Hepatocyte (in vitro differentiated cells): ENCODE results near the gene IL17RD. TPM values are rescaled to one million over a fixed set of nuclear protein-coding genes. Genes with fewer than 3 reads are reported as not detected.

Experiments used
- DNase-seq: peaks from one replicate; pipeline ENCODE4 v3.0.0-alpha.2; 2016; ENCODE audit warnings: low spot score
- H2AFZ ChIP-seq: fragments of 200-600 bp; sonication (generic); 2 replicates; pipeline ENCODE4 v1.6.0; 2016; ENCODE audit warnings: antibody characterized with exemption, mild to moderate bottlenecking
- H3K27ac ChIP-seq: fragments of 200-600 bp; sonication (generic); 2 replicates; pipeline ENCODE4 v1.5.1; 2016; ENCODE audit warnings: mild to moderate bottlenecking
- H3K27me3 ChIP-seq: fragments of 200-600 bp; sonication (generic); 2 replicates; pipeline ENCODE4 v1.6.1; 2016
- H3K36me3 ChIP-seq: fragments of 200-600 bp; sonication (generic); replicated peaks from 2 replicates; pipeline ENCODE4 v1.5.1; 2016; ENCODE audit warnings: low read depth; ENCODE audit not compliant: insufficient read depth
- H3K4me1 ChIP-seq: fragments of 200-600 bp; sonication (generic); 2 replicates; pipeline ENCODE4 v1.5.1; 2016; ENCODE audit warnings: mild to moderate bottlenecking, moderate library complexity; ENCODE audit not compliant: insufficient read depth
- H3K4me2 ChIP-seq: fragments of 200-600 bp; sonication (generic); 2 replicates; pipeline ENCODE4 v1.6.0; 2016
- H3K4me3 ChIP-seq: fragments of 200-600 bp; sonication (generic); 2 replicates; pipeline ENCODE4 v1.5.1; 2016; ENCODE audit warnings: mild to moderate bottlenecking
- H3K79me2 ChIP-seq: fragments of 200-600 bp; sonication (generic); 2 replicates; pipeline ENCODE4 v1.6.0; 2017; ENCODE audit warnings: mild to moderate bottlenecking
- H3K9me2 ChIP-seq: fragments of 200-600 bp; sonication (generic); replicated peaks from 2 replicates; pipeline ENCODE4 v1.6.0; 2017; ENCODE audit warnings: mild to moderate bottlenecking; ENCODE audit not compliant: insufficient read depth
- H3K9me3 ChIP-seq: fragments of 200-600 bp; sonication (generic); 2 replicates; pipeline ENCODE4 v1.5.1; 2016; ENCODE audit warnings: low read depth, mild to moderate bottlenecking
- H4K20me1 ChIP-seq: fragments of 200-600 bp; sonication (generic); 2 replicates; pipeline ENCODE4 v1.6.0; 2016; ENCODE audit warnings: mild to moderate bottlenecking; ENCODE audit not compliant: insufficient read depth, poor library complexity, severe bottlenecking
- CTCF ChIP-seq: fragments of 200-600 bp; sonication (generic); IDR thresholded peaks from 2 replicates; pipeline ENCODE4 v1.5.1; 2016; ENCODE audit warnings: antibody characterized with exemption, mild to moderate bottlenecking; ENCODE audit not compliant: poor library complexity
- EZH2 ChIP-seq: fragments of 200-600 bp; sonication (generic); IDR thresholded peaks from 2 replicates; pipeline ENCODE4 v1.6.1; 2016; ENCODE audit warnings: antibody characterized with exemption, mild to moderate bottlenecking, borderline replicate concordance
- EZH2phosphoT487 ChIP-seq: fragments of 200-600 bp; sonication (generic); IDR thresholded peaks from one replicate; pipeline ENCODE4 v1.6.1; 2018; ENCODE audit warnings: antibody characterized with exemption, mild to moderate bottlenecking, low read depth, moderate library complexity; ENCODE audit not compliant: unreplicated experiment, severe bottlenecking
- WGBS: methylation state at CpG from one replicate; pipeline ENCODE4 v1.1.6; 2016; ENCODE audit warnings: low lambda C conversion rate; ENCODE audit errors: missing lambda C conversion rate; 5-methylcytosine and 5-hydroxymethylcytosine counted together
- polyA plus RNA-seq: library from polyadenylated mRNA; unstranded; fragments of >200 nt; fragmentation: Nextera tagmentation; extraction: Ambion mirVana; gene quantifications from 2 replicates; pipeline ENCODE4 v1.2.1, GENCODE V29; 2016
- total RNA-seq: library from RNA; depleted of rRNA; stranded (reverse); fragments of >200 nt; gene quantifications from 2 replicates; pipeline ENCODE4 v1.2.3, GENCODE V29; 2014

Gene IL17RD
- total and polyA plus RNA-seq, 2 experiments from 2014 or later = 1.7 to 6.2 TPM

GRCh38 chr3:57128826-57129667 is 36.1 kb downstream of the IL17RD start:
- H3K79me2 ChIP-seq = peaks cover 2% of the 10 kb centered on the region
- TF ChIP-seq EZH2phosphoT487 (no peak), EZH2 (no peak), CTCF (no peak)
- H3K4me2 ChIP-seq = peak overlapping the region; percentile 59
- H3K36me3 ChIP-seq = no peaks in the 10 kb centered on the region
- no peaks in the 10 kb centered on the region for H3K27me3 ChIP-seq
- DNase-seq = no peak
- no peaks in the 10 kb centered on the region for H3K9me3 ChIP-seq
- H3K4me1 ChIP-seq = peaks cover 39% of the 10 kb centered on the region
- H2AFZ ChIP-seq = no peak overlapping the region
- no peaks in the 10 kb centered on the region for H3K9me2 ChIP-seq
- no peaks in the 10 kb centered on the region for H4K20me1 ChIP-seq
- H3K4me3 ChIP-seq = no peak overlapping the region
- peak overlapping the region; percentile 95 for H3K27ac ChIP-seq
- 53% methylated on average over 14 of the region's 14 CpGs for WGBS

GRCh38 chr3:57127891-57128518 is 37.1 kb downstream of the IL17RD start:
- Histone ChIP-seq H3K4me3 (no peak overlapping the region), H2AFZ (peak overlapping the region; percentile 48), H3K27ac (peak overlapping the region; percentile 95), H3K27me3 (no peaks in the 10 kb centered on the region), H3K36me3 (no peaks in the 10 kb centered on the region), H3K9me2 (no peaks in the 10 kb centered on the region), H3K79me2 (peaks cover 2% of the 10 kb centered on the region), H3K9me3 (no peaks in the 10 kb centered on the region), H3K4me1 (peaks cover 37% of the 10 kb centered on the region), H3K4me2 (peak overlapping the region; percentile 59), H4K20me1 (no peaks in the 10 kb centered on the region)
- TF ChIP-seq EZH2 (no peak), CTCF (no peak), EZH2phosphoT487 (no peak)
- 46% methylated on average over 11 of the region's 11 CpGs for WGBS
- peak; percentile 44 for DNase-seq

GRCh38 chr3:57126244-57126643 is 38.9 kb downstream of the IL17RD start:
- no peaks in the 10 kb centered on the region for H3K9me2 ChIP-seq
- no peak for DNase-seq
- H3K9me3 ChIP-seq = no peaks in the 10 kb centered on the region
- no peak overlapping the region for H3K27ac ChIP-seq
- TF ChIP-seq EZH2phosphoT487 (no peak), EZH2 (no peak), CTCF (no peak)
- H2AFZ ChIP-seq = no peak overlapping the region
- 85% methylated on average over 4 of the region's 4 CpGs for WGBS
- H3K27me3 ChIP-seq = no peaks in the 10 kb centered on the region
- no peaks in the 10 kb centered on the region for H3K36me3 ChIP-seq
- peaks cover 33% of the 10 kb centered on the region for H3K4me1 ChIP-seq
- H3K4me3 ChIP-seq = no peak overlapping the region
- peaks cover 2% of the 10 kb centered on the region for H3K79me2 ChIP-seq
- H3K4me2 ChIP-seq = no peak overlapping the region
- no peaks in the 10 kb centered on the region for H4K20me1 ChIP-seq
